ENCODE data around the gene BDH1.

DNA sequence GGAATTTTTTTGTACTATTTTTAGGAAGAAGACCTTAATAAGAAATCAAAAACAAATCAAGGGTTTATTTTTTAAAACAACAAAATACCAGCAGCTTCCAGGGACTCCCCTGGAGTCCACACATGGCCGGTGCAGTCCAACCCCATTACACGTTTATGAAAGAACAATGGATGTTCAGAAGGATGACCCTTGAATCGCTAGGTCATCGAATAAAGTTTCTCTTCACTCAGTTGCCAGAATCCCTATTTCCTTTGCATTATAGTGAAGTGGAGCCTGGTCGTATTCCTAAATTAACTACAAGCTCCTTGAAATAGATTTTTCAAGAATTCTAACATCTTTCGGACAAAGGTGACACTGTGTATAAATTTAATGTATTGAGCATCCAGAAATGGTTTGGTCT lies 95.1 kb downstream of the BDH1 start:
- TF ChIP-seq CTCF (IDR thresholded peaks at IDR 0.05) (no peak), POLR2A (IDR thresholded peaks at IDR 0.05) (no peak)
